Measurements from ENCODE around the gene PRSS16.

Gene PRSS16

DNA sequence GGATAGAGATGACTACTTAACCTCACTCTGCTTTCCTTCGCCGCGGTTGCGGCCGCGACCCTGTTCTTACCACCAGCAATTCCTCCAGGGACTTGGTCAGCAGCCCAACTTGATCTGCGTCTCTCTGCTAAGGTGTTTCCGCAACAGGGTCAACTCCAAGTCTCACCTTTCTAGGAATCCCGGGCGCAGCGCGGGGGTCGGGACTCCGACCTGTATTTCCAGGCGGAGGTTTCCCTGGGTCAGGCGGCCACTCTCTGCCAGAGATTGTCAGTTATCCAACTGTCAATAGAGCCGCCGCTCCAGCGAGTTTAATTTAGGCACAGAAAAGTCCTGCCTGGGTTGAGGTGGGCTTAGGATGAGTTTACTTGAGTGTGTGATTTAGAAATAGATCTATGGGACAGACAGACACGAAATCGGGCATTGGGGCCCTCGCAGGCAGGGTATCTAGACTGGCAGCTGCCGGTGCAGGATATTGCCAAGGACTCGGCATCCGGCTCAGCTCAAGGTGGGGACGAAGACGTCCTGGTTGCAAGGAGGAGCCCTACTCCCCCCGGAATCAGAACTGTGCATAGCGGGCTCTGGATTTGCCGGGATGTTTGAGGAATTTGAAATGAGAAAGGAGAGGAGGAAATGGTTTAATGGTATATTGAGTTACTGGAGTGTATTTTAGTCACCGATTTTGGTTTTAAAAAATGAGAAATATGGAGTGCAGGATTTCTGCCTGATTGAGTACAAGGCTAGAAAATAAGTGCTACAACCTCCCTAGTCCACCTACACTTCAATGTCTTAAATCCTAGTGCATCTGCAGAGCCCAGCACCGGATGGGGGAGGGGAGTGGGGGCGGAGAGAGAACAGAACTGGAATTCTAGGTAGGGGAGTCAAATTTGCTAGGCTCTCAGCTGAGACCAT lies 40.9 kb downstream of the PRSS16 start:
- no peak for DNase-seq

DNA sequence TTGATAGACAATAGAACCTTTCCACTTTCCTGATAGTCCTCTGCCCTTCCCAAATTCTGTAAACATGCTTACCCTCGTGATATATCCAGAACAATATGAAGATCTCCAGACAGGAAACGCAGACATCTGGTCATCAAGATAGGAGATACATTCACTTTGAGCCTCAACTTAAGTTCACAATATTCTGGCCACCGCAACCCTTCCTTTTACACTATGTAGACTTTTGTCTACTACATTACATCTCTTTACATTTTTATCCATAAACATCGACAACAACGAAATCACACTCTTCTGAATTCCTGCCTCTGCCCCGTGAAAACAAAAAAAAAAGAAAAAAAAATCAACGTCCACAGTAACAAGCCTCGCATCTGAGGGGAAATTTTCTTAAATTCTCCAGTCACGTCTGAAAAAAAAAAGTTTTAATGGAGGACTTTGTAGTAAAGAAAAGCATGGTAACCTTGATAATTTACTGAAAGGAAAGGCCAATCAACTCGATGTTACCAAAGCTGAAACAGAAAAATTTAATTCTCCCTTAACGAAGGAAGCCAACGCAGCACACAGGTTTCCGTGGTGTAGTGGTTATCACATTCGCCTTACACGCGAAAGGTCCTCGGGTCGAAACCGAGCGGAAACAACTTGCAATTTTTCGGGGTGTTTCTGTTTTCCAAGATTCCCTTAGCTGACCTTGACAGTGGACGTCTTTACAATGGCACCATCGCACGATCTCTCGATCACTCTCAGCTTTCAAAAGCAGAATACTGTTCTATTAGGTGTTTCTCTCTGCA lies 42.8 kb downstream of the PRSS16 start:
- no peak for DNase-seq

DNA sequence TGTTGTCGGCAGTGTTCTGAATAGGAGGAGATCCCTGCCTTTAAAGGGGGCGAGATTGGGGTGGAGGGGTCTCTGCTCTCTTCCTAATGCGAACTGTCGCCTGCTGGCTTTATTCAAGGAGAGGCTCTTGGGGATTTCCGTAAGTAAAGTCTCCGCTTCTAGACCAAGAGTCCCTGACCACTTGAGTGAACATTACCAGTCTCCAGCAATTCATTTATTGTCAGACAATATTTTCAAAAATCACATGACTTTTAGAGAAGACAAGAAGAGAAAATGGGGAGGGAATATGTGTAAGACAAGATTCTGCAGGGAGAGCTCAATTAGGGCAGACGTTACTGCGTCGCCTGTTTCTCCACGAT lies 43.3 kb downstream of the PRSS16 start:
- DNase-seq, result no peak

DNA sequence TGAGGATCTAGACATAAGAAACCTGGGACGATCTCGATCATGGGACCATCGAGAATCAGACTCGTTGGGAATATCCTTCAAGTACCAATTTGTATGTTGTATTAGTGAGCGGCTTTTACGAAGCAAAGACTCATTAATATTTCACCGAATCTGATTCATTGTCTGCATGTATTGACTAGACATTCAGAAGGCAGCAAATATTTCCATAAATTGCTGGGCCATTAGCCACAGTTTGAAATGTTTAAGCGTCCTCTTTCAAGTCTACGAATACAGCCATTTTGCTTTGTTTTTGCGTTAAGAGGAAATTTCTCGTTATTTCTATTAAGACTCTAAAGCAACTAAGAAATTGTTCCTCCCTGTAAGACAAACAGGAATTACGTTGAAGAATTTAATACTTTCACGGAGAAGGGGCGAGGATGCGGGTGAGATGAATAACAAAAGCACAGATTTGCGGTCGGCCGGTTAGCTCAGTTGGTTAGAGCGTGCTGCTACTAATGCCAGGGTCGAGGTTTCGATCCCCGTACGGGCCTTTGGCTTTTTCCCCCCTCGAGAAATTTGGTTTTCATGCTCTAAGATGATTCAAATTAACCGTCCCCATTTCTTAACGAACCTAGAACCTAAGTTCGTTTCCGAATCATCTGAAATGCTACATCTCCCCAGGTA lies 46.1 kb downstream of the PRSS16 start:
- no peak for DNase-seq

GRCh38 chr6:27294409-27294808 lies 46.9 kb downstream of the PRSS16 start:
- no peak for DNase-seq

DNA sequence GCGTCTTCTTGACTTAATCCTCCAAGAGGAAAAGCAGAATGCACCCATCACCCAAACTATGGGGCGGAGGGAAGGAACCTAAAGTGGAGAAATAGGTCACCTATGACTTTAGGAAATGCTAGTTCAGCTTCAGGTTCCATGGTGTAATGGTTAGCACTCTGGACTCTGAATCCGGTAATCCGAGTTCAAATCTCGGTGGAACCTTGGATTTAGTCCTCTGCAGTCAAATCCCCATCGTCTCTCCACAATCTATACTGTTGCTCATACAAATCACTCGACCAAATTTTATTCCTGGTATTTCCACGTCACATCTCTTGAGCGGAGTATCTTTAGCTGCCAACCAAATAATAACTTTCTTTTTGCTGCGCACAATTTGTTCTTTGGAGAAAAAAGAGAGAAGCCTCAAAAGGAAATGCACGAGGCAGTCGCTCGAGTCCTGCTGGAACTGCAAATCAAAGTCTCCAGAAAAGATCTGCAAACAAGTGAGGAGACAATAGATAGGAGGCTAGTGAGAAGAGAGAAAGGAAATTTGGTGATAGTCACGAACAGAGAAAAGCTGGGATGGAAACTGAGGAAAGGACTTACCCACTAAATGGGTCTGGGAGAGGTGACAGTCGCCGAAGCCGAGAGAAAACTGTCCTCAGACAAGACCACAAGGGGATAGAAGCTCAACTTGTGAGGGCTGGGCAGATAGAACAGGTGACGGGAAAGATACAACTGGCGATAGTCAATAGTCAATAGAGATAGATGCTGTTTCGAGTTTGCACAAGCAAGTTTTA lies 48.0 kb downstream of the PRSS16 start:
- DNase-seq, result no peak

DNA sequence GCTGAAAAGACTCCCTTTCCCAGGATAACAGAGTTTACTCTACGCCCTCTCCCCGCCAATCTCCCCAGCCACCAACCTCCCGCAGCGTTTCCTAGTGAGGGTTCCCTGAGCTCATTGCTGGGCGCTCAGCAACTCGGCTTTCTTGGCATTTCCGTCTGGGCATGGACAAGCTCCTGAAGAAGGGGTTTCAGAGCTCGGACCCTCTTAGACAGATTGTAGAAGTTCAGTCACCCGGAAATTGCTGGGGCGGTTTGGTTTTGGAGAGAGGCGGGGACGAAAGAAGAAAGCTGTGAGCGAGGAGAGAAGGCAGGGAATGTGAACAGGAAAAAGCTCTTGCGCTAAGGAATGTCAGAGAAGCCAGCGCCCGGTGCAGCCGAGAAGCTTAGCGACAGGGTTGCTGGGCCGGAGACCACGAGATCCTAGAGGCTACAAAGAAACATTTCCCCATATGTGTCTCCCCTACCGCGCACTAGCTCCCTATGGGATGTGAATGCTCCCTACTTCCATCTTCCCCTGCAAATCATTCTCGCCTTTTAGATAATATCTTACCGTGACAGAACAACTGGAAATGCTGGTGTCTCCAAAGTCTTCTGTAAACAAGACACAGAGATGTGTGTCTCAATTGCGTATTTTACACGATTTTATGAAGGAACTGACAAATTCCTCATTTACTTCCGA lies 48.7 kb downstream of the PRSS16 start:
- no peak for DNase-seq

DNA sequence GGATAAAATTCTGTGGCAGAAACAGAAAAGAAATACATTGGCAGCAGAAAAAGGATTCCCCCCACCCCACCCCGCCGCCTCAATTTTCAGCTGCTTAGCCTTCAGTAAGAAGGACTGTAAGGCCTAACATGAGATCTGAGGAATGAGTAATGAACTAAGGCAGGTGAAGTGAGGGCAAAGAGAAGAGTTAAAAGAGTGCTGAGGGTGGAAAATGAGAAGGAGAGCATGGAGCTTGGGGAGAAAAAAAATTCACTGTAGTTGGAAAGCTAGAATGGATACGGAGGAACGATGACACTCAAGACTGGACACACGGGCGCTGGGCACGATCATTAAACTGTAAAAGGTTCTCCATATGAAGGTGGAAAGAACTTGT lies 50.0 kb downstream of the PRSS16 start:
- no peak for DNase-seq

- no peak for DNase-seq
These were observed 50.6 kb downstream of the PRSS16 start for GRCh38 chr6:27297857-27298730.

DNA sequence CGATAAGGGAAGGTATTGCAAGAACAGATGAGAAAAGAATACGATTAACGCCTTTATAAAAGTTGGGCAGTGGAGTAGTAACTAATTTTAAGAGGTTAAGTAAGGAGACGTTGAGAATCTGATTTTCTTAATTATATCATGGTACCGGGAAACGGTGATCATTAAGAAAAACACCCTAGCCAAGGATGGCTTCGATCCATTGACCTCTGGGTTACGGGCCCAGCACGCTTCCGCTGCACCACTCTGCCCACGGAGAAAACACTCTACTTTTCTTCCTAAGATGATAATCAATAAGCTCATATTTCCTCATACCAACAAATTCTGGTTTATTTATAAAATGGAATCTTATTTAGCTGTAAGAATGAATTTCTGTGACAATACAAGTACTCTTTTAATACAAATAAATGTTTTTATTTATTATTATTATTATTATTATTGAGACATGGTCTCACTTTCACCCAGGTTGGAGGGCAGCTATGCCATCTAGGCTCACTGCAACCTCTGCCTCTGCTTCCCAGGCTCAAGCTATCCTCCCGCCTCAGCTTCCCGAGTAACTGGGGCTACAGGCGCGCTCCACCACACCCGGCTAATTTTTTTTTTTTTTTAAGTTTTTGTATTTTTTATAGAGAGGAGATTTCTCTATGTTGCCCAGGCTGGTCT lies 56.2 kb downstream of the PRSS16 start:
- no peak for DNase-seq

Data from activated CD8-positive, alpha-beta memory T cell treated with anti-CD3 and anti-CD28 coated beads, Interleukin-2, amount 50 U/mL, for 4 hours (primary cell).